ENCODE results near the gene TNFAIP2.
A peak's percentile ranks its signal among the peaks of the same experiment; 100 is the strongest.

Gene TNFAIP2

GRCh38 chr14:103089386-103090335 is 33.6 kb upstream of the TNFAIP2 start:
- no peak for TF ChIP-seq CTCF (IDR thresholded peaks at IDR 0.05; ENCODE audit: low read length, missing control alignments)
- H3K4me3 ChIP-seq (replicated peaks; ENCODE audit: low read depth, low read length) = no peak overlapping the region

GRCh38 chr14:103090481-103091020 is 32.7 kb upstream of the TNFAIP2 start:
- TF ChIP-seq CTCF (IDR thresholded peaks at IDR 0.05; ENCODE audit: low read length, missing control alignments) = no peak
- DNase-seq (ENCODE audit: low read depth) = no peak
- H3K4me3 ChIP-seq (replicated peaks; ENCODE audit: low read depth, low read length) = no peak overlapping the region

More at GRCh38 chr14:103089386-103090335, 33.6 kb upstream of the TNFAIP2 start:
- no peak for DNase-seq (ENCODE audit: low read depth)

- DNase-seq (ENCODE audit: low read depth) = peak; percentile 27
- TF ChIP-seq CTCF (IDR thresholded peaks at IDR 0.05; ENCODE audit: low read length, missing control alignments) = peak; percentile 22
- H3K4me3 ChIP-seq (replicated peaks; ENCODE audit: low read depth, low read length) = peak overlapping the region; percentile 29
Measured at GRCh38 chr14:103091041-103091882, 32.0 kb upstream of the TNFAIP2 start.

- no peak overlapping the region for H3K4me3 ChIP-seq (replicated peaks; ENCODE audit: low read depth, low read length)
- no peak for TF ChIP-seq CTCF (IDR thresholded peaks at IDR 0.05; ENCODE audit: low read length, missing control alignments)
- DNase-seq (ENCODE audit: low read depth) = no peak
Measured at GRCh38 chr14:103091883-103092222, 31.4 kb upstream of the TNFAIP2 start.

GRCh38 chr14:103093856-103094405 is 29.3 kb upstream of the TNFAIP2 start:
- H3K4me3 ChIP-seq (replicated peaks; ENCODE audit: low read depth, low read length) = no peak overlapping the region
- no peak for TF ChIP-seq CTCF (IDR thresholded peaks at IDR 0.05; ENCODE audit: low read length, missing control alignments)
- DNase-seq (ENCODE audit: low read depth) = no peak

GRCh38 chr14:103094406-103095209 is 28.7 kb upstream of the TNFAIP2 start, which contains the start of gene EXOC3L4:
Gene EXOC3L4 (plus strand): TSS chr14:103094725. CDS start chr14:103100220, 5,495 bp downstream.
- no peak for TF ChIP-seq CTCF (IDR thresholded peaks at IDR 0.05; ENCODE audit: low read length, missing control alignments)
- H3K4me3 ChIP-seq (replicated peaks; ENCODE audit: low read depth, low read length) = no peak within 1 kb of the TSS
- no peak for DNase-seq (ENCODE audit: low read depth)
